GM19328 (cell line): ENCODE data around the gene RARS2.
"Not testable (repeated sequence)": the region's sequence is repeated elsewhere in the genome, so short reads cannot be mapped to it uniquely, and the experiment has no call there.

Experiments used
- ATAC-seq: cut with Tn5 transposase; IDR thresholded peaks from one replicate; pipeline ENCODE4 v1.9.1; 2021; ENCODE audit warnings: mild to moderate bottlenecking, moderate library complexity; ENCODE audit not compliant: unreplicated experiment

The RARS2 gene, protein sequence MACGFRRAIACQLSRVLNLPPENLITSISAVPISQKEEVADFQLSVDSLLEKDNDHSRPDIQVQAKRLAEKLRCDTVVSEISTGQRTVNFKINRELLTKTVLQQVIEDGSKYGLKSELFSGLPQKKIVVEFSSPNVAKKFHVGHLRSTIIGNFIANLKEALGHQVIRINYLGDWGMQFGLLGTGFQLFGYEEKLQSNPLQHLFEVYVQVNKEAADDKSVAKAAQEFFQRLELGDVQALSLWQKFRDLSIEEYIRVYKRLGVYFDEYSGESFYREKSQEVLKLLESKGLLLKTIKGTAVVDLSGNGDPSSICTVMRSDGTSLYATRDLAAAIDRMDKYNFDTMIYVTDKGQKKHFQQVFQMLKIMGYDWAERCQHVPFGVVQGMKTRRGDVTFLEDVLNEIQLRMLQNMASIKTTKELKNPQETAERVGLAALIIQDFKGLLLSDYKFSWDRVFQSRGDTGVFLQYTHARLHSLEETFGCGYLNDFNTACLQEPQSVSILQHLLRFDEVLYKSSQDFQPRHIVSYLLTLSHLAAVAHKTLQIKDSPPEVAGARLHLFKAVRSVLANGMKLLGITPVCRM

DNA sequence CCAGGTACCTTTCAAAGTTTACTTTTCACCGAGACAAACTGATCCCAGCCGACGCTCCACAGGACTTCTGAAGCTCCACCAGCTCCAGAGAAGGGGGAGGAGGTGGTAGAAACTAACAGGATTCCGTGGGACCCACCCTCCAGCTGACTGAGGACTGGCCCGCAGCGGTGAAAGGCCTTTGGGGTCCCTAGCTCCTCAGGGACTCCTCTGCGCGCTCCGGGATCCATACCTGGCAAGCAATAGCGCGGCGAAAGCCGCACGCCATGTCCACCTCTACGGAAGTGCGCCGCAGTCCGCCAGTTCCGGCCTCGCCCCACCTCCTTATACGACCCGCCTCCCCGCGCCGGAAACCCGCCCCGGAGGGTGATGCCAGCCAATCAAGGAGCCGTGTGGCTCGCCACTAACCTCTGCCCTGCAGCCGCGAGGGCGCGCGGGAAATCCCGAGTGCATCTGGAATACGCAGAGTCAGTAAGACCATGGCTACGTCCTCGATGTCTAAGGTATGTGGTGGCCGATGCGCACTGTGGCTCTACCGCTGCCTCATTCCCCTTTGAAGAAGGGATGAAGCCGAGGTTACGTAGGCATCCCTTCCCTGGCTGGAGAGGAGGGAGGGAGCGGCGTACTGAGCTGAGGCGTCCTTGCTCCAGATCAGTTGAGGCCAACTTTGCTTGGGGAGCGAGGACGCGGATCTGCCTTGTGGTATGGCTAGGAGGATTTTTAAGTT, at the start of gene RARS2, which contains the start of gene ORC3:
TSS of gene RARS2 (minus strand) at position 295 of the 724 bp plus-strand sequence. CDS start at position 265, 30 bp downstream.
TSS of gene ORC3 (plus strand) at position 443 of the 724 bp plus-strand sequence. CDS start at position 477, 34 bp downstream.
- peak; percentile 100 for ATAC-seq

DNA sequence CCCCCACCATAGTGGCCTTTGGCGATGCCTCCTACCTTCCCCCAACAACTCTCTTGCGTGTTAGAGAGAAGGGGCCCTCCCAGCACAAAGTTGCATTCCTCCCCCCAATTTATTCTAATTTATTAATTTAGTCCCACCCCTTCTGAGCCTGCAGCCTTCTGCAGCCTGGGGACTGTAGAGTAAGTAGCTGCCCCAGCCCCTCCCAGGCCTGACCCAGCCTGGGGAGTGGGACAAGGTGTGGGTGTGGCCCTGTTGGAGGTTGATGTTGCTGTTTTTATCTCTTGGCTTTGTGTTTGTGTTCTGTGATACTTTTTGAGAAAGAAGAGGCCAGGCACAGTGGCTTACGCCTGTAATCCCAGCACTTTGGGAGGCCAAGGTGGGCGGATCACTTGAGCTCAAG, 49.6 kb upstream of the RARS2 start:
- no peak for ATAC-seq

DNA sequence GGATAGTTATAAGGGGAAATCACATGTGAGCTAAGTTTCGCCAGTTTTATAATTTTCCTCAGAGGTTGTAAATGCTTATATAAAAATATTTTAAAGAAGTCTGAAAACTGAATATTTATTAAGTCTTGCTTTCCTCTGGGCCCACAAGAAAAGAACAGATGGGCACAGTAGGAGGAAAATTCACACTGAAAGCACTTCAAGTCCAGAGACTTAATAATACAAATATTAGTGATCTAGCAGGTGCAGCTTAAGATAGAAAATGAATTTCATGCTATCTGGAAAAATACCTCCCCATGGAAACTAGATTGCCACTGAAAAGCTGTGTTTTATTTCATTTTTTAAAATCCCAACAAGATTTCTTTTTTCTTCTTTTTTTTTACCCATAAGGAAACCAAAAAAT, 47.3 kb upstream of the RARS2 start:
- ATAC-seq, result no peak

DNA sequence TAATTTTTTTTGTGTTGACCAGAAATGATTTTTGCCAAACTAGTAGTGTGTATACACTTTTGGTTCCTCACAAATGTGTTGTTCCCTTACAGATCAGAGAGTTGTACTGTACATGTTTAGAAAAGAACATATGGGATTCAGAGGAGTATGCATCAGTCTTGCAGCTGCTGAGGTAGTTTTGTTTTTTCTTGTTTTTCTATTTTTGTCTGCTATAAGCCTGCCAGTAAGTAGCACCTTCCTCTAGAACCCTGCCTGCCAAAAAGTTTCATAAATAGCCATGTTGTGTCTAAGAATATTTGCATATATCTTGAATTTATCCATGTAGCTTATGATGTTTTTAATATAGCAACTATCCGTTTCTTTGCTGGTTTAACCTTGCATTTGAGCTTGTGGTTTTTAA, 46.5 kb upstream of the RARS2 start:
- ATAC-seq, result no peak

DNA sequence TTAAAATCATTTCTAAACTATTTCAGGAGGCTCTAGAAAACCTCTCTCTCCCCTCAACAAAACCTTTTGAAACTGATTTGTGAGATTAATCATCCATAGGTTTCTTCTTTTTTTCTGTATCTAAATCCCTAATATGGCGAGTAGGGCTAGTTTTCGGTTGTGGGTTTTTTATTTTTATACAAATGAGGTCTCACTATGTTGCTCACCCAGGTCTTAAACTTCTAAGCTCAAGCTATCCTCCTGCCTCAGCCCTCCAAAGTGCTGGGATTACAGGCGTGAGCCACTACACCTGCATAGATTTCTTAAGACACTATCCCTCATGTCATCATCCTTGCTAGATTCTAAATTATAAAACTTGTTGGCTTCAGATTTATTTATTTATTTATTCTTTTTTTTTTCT, 44.1 kb upstream of the RARS2 start:
- ATAC-seq, result no peak

DNA sequence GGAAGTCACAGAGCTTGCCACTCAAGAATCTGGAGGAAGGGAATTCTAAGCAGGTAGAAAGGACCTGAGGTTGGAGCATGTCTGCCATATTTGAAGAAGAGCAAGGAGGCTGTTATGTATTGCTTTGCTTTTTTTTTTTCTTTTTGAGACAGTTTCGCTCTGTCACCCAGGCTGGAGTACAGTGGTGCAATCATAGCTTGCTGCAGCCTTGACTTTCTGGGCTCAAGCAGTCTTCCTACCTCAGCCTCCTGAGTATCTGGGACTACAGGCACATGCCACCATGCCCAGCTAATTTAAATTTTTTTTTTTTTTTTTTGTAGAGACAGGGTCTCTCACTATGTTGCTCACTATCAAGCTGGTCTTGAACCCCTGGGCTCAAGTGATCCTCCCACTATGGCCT, 41.0 kb upstream of the RARS2 start:
- ATAC-seq, result no peak

DNA sequence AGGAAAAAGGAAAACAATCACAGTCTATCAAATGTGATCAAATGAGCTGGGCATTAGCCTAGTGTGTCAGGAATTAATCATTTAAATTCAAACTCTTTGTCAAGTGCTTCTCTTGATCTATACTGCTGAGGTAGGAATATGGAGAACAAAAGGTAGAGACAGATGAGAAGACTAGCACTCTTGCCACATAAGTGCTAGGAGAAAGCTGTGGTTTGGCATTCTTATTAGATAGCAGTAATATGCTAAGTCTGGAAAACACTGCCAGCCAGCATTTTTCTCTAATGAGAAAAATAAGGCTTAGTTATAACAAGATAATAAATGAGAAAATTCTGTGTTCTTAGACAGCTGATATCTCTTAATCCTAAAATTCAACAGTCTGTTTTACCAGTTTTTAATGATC, 39.1 kb upstream of the RARS2 start:
- no peak for ATAC-seq

DNA sequence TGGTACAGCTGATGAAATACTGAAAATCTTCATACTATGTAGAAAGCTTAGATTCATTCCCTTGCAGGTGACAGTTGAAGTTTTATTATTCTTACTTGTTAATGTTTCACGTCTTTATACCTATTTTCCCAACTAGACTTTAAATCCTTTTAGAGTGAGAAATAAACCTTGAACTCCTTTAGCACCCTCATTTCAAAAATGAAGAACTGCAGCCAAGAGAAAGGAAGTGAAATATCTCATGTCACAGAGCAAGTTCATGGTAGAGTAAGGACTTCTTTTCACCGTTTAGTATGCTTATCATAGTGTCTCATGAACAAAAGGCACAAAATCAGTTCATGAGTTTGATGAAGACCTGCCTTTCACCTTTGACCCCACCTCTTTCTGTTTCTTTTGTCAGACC, 38.6 kb upstream of the RARS2 start:
- no peak for ATAC-seq

DNA sequence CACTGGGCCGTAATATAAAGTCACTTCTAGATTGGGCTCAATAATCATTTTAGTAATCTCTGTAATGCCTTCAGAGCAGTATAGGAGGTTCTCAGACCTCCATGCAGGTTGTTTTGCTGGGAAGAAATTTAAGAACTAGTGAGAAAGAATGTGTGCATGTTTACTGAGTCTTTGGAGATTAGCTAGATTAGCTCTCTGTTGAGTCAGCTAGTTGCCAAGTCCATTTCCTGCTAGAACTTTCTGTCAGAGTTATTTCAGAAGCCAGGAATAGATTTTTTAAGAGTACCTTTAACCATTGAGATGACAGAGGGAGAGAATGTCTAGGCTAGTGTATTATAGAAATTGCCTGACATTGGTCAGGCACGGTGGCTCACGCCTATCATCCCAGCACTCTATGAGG, 33.5 kb upstream of the RARS2 start:
- ATAC-seq, result no peak

DNA sequence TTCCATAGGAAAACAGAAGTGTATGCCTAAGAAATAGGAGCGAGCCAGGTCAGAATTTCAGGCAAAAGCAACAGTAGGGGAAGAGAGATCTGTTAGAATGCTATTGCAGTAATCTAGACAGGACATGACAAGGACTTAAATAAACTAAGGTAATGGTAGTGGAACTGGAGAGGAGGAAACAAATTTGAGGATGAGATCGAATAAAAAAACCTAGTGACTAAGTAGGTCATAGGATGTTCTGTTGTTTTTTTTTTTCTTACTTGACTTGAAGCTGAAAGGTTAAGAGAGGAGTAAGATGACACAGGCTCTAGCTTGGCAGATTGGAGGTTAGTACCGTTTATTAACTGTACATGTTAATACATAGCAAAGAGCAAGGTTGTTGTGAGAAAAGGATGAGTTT, 28.7 kb upstream of the RARS2 start:
- no peak for ATAC-seq

DNA sequence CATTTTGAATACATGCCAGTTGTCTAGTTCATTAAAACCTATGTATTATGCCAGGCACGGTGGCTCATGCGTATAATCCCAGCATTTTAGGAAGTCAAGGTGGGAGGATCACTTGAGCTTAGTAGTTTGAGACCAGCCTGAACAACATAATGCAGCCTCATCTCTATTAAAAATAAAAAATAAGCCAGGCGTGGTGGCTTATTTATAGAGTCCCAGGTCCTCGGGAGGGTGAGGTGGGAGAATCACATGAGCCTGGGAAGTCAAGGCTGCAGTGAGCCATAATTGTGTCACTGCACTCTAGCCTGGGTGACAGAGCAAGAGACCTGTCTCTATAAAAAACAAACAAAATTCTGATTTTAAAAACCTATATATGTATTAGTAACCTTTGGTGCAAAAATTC, 27.6 kb upstream of the RARS2 start:
- ATAC-seq, result no peak

DNA sequence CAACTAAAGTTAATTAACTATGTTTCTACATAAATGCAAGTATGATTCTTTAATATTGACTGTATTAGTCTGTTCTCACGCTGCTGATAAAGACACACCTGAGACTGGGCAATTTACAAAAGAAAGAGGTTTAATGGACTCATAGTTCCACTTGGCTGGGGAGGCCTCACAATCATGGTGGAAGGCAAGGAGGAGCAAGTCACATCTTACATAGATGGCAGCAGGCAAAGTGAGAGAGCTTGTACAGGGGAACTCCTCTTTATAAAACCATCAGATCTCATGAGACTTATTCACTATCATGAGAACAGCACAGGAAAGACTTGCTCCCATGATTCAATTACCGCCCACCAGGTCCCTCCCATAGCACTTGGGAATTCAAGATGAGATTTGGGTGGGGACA, 23.2 kb upstream of the RARS2 start:
- ATAC-seq, result not testable (repeated sequence)

DNA sequence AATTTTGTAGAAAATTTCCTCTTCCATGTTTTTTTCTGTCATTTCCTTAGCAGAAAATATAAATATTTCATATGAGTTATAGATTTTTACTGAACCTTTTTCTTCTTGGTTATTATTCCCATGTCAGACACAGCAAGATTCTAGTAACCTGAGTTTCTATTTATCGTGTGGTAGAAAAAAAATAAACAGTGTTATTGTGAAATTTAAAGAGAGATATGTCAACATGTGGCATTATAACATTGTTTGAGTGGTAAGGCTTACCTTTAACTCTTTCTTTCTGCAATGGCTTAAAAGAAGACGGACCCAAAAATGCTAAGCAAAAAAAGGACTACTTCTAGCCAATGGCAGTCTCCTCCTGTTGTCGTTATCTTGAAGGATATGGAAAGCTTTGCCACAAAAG, 19.0 kb upstream of the RARS2 start:
- no peak for ATAC-seq

DNA sequence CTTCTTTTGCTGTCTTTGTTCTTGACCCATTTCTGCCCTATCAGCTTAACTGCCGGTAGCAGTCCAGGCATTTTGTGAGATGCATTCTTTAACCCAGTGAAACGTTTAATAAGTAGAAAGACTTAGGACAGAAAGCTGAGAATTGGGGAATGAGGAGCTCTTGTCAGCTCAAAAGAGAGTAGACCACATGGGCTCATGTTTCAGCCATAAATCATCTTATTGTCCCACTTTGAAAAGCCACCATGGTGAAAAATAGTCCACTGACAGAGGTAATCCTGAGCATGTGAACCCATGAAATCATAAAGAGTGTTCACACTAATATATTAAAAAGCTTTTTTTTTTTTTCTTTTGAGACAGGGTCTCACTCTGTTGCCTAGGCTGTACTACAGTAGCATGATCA, 16.4 kb upstream of the RARS2 start:
- ATAC-seq, result no peak

DNA sequence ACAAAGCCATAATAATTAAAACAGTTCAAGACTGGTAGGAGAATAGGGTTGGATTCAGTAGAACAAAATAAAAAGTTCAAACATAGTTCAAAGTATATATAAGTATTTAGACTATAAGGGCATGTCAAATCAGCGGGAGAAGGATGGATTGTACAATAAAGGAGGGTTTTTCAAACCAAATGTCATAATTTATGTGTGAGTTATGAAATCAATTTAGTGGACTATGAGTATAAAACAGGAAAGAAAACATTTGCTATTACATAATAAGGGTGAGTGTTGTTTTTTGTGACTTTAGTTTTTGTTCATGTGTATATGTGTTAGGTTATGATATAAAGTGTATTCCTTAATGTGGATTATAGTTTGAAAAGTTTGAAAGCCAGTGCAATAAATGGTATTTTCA, 10.8 kb upstream of the RARS2 start:
- no peak for ATAC-seq

DNA sequence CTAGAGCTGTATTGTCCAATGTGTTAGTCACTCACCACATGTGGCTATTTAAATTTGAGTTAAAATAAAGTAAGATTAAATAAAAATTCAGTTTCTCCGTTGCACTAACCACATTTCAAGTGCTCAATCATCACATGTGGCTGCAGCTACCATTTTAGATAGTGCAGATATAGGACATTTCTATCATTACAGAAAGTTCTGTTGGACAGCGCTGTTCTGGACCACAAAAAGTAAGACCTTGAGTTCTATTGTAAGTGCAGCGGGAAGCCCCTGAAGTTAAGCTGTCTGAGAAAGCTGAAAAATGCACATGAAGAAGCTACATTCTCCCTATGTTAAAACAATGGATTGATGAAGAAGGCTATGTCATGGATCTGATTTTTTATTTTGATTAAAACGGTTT, 1.2 kb upstream of the RARS2 start:
- no peak for ATAC-seq

DNA sequence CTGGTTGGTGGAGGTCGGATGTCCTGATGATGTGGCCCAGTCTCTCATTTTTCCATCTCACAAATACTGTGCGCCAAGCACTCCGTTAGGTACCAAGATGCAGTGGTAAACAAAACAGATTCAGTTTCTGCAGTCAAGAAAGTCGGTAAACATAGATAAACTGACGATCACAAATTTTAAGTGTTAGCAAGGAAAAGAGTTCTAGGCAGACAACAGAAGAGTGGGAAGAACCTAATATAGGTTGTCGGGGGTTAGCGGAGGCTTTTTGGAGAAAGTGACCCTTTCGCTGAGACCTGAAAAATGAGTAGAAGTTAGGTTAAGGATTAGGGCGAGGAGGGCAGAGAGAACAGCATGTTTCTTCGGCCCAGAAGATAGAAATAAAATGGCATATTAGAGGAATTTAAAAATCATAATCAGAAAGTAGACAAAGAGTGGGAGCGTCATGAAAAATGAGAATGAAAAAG, 662 bp upstream of the RARS2 start:
- ATAC-seq, result no peak

DNA sequence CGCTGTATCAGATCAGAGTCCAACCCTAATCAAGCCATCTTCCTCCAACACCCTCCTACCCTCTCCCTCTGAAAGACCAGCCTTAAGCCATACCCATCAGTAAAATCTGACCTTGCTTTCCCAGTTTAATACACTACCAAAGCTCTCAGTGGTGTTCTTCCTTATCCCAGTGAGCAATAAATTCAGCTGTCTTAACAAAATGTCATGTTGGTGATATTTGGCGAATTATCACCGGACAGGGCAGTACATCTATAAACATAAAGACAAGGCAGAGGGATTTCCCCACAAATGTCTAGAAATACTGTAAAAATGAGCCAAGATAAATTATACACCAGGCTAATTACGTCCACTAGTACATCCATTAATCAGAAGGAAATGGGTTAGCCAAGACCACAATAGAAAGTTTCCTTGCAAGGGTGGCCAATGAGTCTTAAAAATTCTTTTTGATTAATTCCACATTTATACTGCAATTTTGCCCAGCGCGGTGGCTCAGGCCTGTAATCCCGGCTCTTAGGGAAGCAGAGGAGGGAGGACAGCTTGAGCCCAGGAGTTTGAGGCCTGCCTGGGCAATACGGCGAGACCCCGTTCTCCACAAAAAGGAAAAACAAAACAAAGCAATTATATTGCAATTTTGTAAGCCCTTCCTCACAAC, 905 bp downstream of the RARS2 start:
- no peak for ATAC-seq

DNA sequence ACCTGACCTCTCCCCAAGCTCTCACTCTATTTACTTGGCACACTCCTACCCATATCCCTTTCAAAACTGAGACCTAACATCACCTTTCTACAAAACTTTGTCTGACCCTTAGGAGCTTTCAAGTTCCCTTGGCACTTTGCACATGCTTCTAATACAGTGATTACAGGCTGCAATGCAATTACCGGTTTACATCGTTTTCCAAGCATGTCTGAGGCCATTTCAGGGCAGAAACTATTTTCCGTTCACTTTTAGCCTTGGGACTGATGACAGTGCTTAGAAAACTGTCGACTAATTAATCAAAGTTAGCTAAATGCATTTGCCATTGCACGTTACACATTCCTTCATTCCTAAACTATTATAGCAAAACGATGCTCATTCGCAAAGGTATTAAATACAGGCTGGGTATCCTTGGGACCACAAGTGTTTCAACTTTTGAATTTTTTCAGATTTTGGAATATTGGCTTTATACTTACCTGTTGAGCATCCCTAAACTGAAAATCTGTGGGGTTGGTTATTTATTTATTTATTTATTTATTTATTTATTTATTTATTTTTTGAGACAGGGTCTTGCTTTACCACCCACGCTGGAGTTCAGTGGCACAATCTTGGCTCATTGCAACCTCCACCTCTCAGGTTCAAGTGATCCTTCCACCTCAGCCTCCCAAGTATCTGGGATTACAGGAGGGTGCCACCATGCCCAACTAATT, 3.3 kb downstream of the RARS2 start:
- no peak for ATAC-seq

DNA sequence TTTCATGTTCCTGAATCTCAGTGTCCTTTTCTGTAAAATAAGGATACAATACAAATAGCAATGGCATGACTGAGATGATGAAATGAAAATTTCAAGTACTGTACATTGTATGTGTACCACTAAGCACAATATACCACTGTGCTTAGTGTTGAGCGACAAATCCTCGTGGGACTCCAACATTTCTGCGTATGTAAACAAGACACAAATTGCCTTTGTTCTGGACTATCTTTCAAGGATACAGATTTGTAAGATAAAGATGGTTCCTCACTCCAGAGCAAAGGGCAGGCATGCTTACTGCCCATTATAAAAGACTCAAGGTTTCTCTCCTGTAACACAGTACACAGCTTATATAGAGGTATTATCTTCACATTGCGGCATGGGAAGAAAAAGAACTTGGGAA, 6.0 kb downstream of the RARS2 start:
- no peak for ATAC-seq

DNA sequence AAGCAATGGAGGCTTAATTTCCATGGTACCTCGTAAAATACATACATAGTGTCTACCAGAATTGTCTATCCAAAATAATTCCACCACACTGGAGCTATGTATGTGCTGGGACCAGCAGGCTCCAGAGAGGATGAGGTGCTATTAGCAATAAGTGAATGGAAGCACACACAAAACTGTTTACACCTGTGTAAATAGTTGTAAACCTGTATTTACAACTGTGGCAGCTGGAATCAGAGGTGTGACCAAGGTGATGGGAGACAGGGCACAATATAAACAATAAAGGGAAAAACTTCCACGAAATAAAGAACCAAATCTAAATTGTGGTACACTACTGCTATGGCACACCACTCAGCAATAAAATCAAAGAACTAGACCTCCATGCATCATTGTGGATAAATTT, 14.4 kb downstream of the RARS2 start:
- ATAC-seq, result no peak
